ENCODE data around the gene TWIST2.

The TWIST2 gene

GRCh38 chr2:238906936-238907716 is 59.2 kb downstream of the TWIST2 start:
- DNase-seq: no peak

GRCh38 chr2:238907717-238908173 is 59.9 kb downstream of the TWIST2 start:
- DNase-seq: no peak

- DNase-seq: no peak
Observed at GRCh38 chr2:238908960-238909951, 61.4 kb downstream of the TWIST2 start.

- no peak for DNase-seq
Observed at GRCh38 chr2:238910751-238911351, 63.0 kb downstream of the TWIST2 start.

GRCh38 chr2:238911376-238912227 is 63.7 kb downstream of the TWIST2 start:
- no peak for DNase-seq

- DNase-seq: no peak
Observed at GRCh38 chr2:238912228-238912915, 64.5 kb downstream of the TWIST2 start.

GRCh38 chr2:238912916-238913875 is 65.3 kb downstream of the TWIST2 start:
- no peak for DNase-seq

GRCh38 chr2:238913931-238914647 is 66.2 kb downstream of the TWIST2 start:
- no peak for DNase-seq

GRCh38 chr2:238914648-238915015 is 66.7 kb downstream of the TWIST2 start:
- no peak for DNase-seq

- no peak for DNase-seq
Observed at GRCh38 chr2:238915196-238915595, 67.3 kb downstream of the TWIST2 start.

- DNase-seq: no peak
Observed at GRCh38 chr2:238915596-238915995, 67.7 kb downstream of the TWIST2 start.

- no peak for DNase-seq
Observed at GRCh38 chr2:238916176-238916874, 68.4 kb downstream of the TWIST2 start.

GRCh38 chr2:238916875-238917590 is 69.1 kb downstream of the TWIST2 start:
- DNase-seq: no peak

GRCh38 chr2:238919307-238919706 is 71.4 kb downstream of the TWIST2 start:
- no peak for DNase-seq

GRCh38 chr2:238920053-238920452 is 72.2 kb downstream of the TWIST2 start:
- DNase-seq: no peak

- DNase-seq: no peak
Observed at GRCh38 chr2:238920601-238921001, 72.7 kb downstream of the TWIST2 start.

- no peak for DNase-seq
Observed at GRCh38 chr2:238921259-238921658, 73.4 kb downstream of the TWIST2 start.

- DNase-seq: no peak
Observed at GRCh38 chr2:238921681-238922319, 73.9 kb downstream of the TWIST2 start.

Measured in stimulated activated CD4-positive, alpha-beta T cell treated with anti-CD3 and anti-CD28 coated beads, Interleukin-2, amount 100 ng/mL, for 24 hours (primary cell).